Raji (cell line): Measurements from ENCODE around the gene IGSF8.

ENCODE experiments used
- POLR2A ChIP-seq: IDR thresholded peaks from 2 replicates; pipeline ENCODE4 v1.6.1; 2011; ENCODE audit warnings: low read depth, low read length, control low read depth; ENCODE audit not compliant: insufficient read depth

IGSF8 gene

GRCh38 chr1:160097911-160098851, at the start of gene IGSF8:
TSS of gene IGSF8 (minus strand) at chr1:160098619. CDS start at chr1:160098472, 147 bp downstream.
- peak; percentile 69 for TF ChIP-seq POLR2A

DNA sequence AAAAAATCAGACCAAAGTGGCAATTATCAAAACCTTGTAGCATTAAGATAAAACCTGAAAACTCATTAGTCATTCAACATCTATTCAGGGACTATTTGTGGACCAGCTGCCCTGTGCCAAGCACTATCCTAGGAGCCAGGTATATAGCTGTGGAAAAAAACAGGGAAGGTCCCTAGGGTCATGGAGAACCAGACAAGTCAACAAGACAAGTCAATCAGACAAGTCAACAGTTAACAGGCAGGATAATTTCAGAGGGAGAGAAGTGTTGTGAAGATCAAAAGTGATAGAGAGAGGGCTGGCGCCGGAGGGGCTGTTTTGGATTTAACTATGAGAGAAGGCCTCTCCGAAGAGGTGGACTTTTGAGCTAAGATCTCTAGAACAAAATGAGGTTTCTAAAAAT, 49.7 kb upstream of the IGSF8 start:
- no peak for TF ChIP-seq POLR2A

DNA sequence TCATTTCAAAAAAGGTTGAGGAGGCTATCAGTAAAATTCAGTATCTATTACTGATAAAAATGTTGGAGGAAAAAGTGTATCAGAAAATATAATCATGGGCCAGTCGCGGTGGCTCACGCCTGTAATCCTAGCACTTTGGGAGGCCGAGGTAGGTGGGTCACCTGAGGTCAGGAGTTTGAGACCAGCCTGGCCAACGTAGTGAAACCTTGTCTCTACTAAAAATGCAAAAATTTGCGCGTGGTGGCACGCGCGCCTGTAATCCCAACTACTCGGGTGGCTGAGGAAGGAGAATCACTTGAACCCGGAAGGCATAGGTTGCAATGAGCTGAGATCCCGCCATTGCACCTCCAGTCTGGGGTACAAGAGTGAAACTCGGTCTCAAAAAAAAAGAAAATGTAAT, 47.7 kb upstream of the IGSF8 start:
- no peak for TF ChIP-seq POLR2A

GRCh38 chr1:160144921-160145320, 46.5 kb upstream of the IGSF8 start:
- no peak for TF ChIP-seq POLR2A

DNA sequence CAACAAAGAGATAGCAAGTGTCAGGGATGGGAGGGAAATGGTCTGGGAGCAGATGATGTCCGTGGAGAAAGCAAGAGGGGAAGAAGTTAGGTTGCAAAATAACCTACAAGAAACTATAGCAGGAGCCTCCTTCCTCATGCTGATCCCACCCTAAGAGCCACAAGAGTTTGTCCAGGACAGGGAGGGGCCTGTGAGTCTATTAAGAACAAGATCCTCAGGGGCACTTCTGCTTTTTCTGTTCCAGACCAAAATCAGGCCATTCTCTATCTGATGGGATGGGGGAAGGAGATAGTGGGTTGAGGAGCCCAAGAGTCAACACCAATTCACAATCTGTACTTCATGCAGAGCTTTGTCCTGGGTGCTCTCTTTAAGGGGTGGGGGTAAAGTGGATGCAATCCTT, 45.3 kb upstream of the IGSF8 start:
- TF ChIP-seq POLR2A, result no peak

DNA sequence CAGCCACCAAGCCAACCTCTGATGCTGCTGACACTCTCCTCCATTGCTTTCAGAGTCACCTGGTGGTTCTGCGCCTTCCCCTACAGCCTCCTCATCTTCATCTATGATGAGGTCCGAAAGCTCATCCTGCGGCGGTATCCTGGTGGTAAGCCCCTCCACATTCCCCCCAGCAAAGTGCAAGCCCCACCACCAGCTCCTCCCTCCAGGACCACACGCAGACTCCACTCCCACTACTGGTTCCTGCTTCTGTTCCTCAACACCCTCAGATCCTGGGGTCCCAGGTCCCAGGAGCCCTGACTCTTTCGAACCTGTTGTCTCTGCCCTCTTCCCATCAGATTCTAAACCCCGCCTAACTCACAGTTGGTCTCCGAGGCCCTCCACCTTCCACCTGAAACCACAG, 41.4 kb upstream of the IGSF8 start:
- no peak for TF ChIP-seq POLR2A

DNA sequence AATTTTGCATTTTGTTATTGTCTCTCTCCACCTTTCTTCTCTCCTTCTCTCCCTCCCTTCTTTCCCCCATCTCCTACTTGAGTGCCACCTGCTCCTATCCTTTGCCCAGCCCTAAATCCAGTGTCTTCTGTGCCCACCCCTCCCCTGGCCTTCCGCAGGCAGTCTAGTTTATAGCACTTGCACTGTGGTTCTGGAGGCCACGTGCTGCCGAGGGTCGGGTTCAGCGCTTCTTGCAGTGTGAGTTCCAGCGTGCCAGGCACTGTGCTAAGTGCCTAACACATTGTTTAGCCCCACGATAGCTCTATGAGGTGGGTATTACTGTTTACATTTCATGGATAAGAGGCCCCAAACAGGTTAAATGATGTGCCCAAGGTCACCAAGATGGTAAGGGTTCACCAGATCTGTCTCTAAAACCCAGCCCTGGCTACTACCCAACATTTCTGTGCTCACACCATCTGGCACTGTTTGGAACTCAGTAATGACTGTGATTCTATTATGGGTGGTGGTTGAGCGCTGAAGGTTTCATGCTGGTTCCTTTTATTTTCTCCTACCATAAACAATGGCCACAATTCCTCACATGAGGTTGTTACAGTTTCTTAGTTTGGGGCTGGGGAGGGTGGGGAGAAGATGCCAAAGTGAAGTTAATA, 38.9 kb upstream of the IGSF8 start:
- TF ChIP-seq POLR2A, result no peak

GRCh38 chr1:160136926-160137200, 38.4 kb upstream of the IGSF8 start:
- no peak for TF ChIP-seq POLR2A

DNA sequence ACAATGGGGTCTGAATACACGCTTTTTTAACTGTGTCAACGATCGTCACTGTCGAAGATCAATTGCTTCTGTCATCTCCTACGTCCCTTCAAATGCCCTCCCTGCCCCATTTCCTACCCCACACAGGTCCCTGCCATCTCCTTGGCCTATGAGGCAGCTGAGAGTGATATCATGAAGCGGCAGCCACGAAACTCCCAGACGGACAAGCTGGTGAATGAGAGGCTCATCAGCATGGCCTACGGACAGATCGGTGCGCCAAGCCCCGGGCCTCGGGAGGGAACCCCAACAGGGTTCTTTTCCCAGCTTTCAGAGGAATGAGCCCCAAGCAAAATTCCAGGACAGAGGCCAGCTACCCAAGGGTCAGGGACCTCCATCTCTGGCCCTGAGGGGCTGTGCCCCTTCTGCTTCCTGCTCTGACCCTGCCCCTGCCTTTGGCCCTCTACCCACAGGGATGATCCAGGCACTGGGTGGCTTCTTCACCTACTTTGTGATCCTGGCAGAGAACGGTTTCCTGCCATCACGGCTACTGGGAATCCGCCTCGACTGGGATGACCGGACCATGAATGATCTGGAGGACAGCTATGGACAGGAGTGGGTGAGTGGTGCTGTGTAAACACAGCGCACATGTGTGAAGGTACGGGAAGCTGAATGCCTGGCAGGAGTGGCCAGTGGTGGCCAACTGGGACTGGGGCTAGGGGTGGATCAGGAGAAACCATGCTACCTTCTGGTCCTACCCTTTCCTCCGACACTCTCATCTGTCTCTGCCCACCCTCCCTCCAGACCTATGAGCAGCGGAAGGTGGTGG, 37.9 kb upstream of the IGSF8 start:
- no peak for TF ChIP-seq POLR2A

DNA sequence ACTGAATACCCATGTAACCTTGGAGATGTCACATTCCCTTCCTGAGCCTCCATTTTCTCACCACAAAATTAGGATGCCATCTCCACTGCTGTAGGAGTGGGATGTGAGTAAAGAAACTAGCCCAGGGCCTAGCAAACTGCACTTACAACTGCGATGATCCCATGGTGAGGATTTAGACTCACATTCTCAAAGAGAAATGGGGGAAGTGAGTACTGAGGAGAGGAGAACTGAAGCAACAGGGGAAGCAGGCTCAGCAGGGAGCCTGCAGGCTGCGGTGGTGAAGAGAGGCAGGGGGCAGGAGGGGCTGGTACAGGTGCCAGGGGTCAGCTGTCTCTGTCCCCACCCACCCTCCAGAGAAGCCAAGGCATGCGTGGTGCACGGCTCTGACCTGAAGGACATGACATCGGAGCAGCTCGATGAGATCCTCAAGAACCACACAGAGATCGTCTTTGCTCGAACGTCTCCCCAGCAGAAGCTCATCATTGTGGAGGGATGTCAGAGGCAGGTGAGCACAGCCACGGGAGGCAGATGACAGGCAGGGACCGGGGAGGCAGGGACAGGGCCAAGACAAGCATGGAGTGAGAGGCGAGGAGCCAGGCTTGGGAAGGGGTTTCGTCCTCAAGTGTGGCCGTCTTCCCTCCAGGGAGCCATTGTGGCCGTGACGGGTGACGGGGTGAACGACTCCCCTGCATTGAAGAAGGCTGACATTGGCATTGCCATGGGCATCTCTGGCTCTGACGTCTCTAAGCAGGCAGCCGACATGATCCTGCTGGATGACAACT, 36.6 kb upstream of the IGSF8 start:
- no peak for TF ChIP-seq POLR2A

- no peak for TF ChIP-seq POLR2A
Measured at GRCh38 chr1:160133990-160134770, 35.8 kb upstream of the IGSF8 start.

DNA sequence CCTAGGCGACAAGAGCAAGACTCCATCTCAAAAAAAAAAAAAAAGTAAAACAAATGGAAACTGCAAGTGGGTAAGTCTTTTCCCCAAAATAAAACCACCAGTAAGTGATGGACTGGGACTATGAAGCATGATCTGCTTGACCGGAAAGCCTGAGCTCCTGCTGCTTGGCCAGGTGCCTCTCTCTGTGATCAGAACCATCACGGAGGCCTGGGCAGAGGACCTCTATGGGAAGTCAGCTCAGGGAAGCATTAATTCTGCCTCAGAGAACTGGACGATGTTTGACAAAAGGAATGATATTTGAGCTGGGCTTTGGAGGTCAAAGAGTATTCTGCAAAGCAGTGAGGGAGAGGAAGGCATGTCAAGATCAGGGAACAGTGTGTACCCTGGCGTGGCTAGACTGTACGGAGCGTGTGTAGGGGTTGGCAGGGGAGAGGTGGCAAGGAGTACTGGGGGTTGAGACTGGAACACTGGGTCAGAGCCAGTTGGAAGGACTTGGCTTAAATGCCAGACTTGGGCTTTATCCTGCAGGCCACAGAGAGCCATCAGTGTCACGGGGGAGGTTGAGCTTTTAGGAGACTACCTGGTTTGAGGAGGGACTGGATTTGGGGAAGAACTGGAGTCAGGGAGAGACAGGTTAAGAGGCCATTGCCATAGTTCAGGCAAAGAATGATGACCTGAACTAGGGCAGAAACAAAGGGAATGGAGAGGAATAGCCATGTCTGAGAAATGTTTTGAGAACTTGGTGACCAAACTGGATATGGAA, 33.6 kb upstream of the IGSF8 start:
- no peak for TF ChIP-seq POLR2A

DNA sequence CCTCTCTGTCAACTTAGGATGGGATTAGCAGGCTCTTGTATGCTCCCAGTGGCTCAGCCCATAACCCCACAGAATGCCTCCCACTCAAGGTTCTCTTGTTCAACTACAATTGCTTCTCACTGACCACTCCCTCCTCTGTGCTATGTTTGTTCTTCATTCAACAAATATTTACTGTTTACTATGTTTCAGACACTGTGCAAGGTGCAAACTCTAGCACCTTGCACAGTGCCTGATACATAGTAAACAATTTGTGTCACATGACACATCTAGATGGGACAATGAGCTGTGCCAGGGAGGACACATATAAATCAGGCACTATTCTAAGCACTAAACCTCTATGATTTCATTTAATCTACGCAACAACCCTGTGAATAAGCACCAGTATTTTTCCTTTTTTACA, 32.5 kb upstream of the IGSF8 start:
- TF ChIP-seq POLR2A, result no peak
